SK-N-DZ (cell line): Measurements from ENCODE around the gene C7orf57.
"Not testable (repeated sequence)": the region's sequence is repeated elsewhere in the genome, so short reads cannot be mapped to it uniquely, and the experiment has no call there.

Experiments
- DNase-seq: peaks from one replicate; pipeline ENCODE4 v3.0.0-alpha.2; 2015; ENCODE audit warnings: low spot score

C7orf57 gene

GRCh38 chr7:48035967-48036478, 680 bp downstream of the C7orf57 start:
- DNase-seq, result no peak

- DNase-seq, result no peak
Measured at GRCh38 chr7:48038815-48039506, 3.6 kb downstream of the C7orf57 start.

GRCh38 chr7:48040944-48041652, 5.8 kb downstream of the C7orf57 start:
- no peak for DNase-seq

GRCh38 chr7:48041653-48041970, 6.3 kb downstream of the C7orf57 start:
- DNase-seq, result no peak

- DNase-seq, result no peak
Measured at GRCh38 chr7:48042216-48042615, 6.9 kb downstream of the C7orf57 start.

GRCh38 chr7:48042636-48043035, 7.3 kb downstream of the C7orf57 start:
- DNase-seq, result no peak

GRCh38 chr7:48045195-48045765, 9.9 kb downstream of the C7orf57 start:
- no peak for DNase-seq

GRCh38 chr7:48046458-48046857, 11.1 kb downstream of the C7orf57 start:
- no peak for DNase-seq

- no peak for DNase-seq
Measured at GRCh38 chr7:48048113-48048512, 12.8 kb downstream of the C7orf57 start.

GRCh38 chr7:48049850-48050249, 14.5 kb downstream of the C7orf57 start:
- no peak for DNase-seq

GRCh38 chr7:48052748-48053147, 17.4 kb downstream of the C7orf57 start:
- no peak for DNase-seq

- DNase-seq, result no peak
Measured at GRCh38 chr7:48053736-48054135, 18.4 kb downstream of the C7orf57 start.

GRCh38 chr7:48058990-48059389, 23.6 kb downstream of the C7orf57 start:
- DNase-seq, result no peak

- DNase-seq, result no peak
Measured at GRCh38 chr7:48059706-48060105, 24.4 kb downstream of the C7orf57 start.

- DNase-seq, result no peak
Measured at GRCh38 chr7:48063985-48064384, 28.6 kb downstream of the C7orf57 start.

- DNase-seq, result no peak
Measured at GRCh38 chr7:48067475-48067874, 32.1 kb downstream of the C7orf57 start.

- no peak for DNase-seq
Measured at GRCh38 chr7:48074204-48074654, 38.9 kb downstream of the C7orf57 start.

GRCh38 chr7:48077423-48077822, 42.1 kb downstream of the C7orf57 start:
- DNase-seq, result no peak

GRCh38 chr7:48078470-48078869, 43.1 kb downstream of the C7orf57 start:
- no peak for DNase-seq

- DNase-seq, result not testable (repeated sequence)
Measured at GRCh38 chr7:48082378-48082777, 47.0 kb downstream of the C7orf57 start.

- DNase-seq, result no peak
Measured at GRCh38 chr7:48083114-48083830, 47.9 kb downstream of the C7orf57 start.
